Ovary (tissue), 3 donors: Measurements from ENCODE around the gene FAM3A.

Source experiments
- CTCF ChIP-seq, 3 donors: fragments of 450-650 bp in 2 of 3; fragments of 200-600 bp in 1 of 3; IDR thresholded peaks; one replicate each; pipeline versions ENCODE4 v1.5.1 to v1.8.0; 2016 to 2022; ENCODE audit warnings: antibody characterized with exemption in 3 of 3, mild to moderate bottlenecking in 1 of 3
- POLR2A ChIP-seq: fragments of 450-650 bp; IDR thresholded peaks from one replicate; pipeline ENCODE4 v1.6.1; 2017; ENCODE audit warnings: antibody characterized with exemption, mild to moderate bottlenecking, moderate library complexity
- donor health status: DM: no; HTN: no; CAD: no.

- no peak for TF ChIP-seq CTCF (IDR thresholded peaks at IDR 0.05)
- peak; percentile 43 for TF ChIP-seq POLR2A
Observed at GRCh38 chrX:154547245-154548027, 31.4 kb upstream of the FAM3A start, which contains the start of gene IKBKG.
